GM12875 (cell line): ENCODE results near the gene JTB.
A peak's percentile ranks its signal among the peaks of the same experiment; 100 is the strongest.
"Not testable (repeated sequence)": the region's sequence is repeated elsewhere in the genome, so short reads cannot be mapped to it uniquely, and the experiment has no call there.

ENCODE experiments used
- H3K4me3 ChIP-seq: one replicate; pipeline ENCODE4 v1.5.1; 2011; ENCODE audit warnings: low read depth, low read length, control low read depth
- TF ChIP-seq, protein P1 (sequence below): IDR thresholded peaks from 2 replicates; pipeline ENCODE4 v1.5.1; 2011; ENCODE audit warnings: low read depth, mild to moderate bottlenecking, control low read depth, inconsistent platforms, low read length, moderate library complexity, borderline replicate concordance; ENCODE audit not compliant: insufficient read depth

Gene JTB

DNA sequence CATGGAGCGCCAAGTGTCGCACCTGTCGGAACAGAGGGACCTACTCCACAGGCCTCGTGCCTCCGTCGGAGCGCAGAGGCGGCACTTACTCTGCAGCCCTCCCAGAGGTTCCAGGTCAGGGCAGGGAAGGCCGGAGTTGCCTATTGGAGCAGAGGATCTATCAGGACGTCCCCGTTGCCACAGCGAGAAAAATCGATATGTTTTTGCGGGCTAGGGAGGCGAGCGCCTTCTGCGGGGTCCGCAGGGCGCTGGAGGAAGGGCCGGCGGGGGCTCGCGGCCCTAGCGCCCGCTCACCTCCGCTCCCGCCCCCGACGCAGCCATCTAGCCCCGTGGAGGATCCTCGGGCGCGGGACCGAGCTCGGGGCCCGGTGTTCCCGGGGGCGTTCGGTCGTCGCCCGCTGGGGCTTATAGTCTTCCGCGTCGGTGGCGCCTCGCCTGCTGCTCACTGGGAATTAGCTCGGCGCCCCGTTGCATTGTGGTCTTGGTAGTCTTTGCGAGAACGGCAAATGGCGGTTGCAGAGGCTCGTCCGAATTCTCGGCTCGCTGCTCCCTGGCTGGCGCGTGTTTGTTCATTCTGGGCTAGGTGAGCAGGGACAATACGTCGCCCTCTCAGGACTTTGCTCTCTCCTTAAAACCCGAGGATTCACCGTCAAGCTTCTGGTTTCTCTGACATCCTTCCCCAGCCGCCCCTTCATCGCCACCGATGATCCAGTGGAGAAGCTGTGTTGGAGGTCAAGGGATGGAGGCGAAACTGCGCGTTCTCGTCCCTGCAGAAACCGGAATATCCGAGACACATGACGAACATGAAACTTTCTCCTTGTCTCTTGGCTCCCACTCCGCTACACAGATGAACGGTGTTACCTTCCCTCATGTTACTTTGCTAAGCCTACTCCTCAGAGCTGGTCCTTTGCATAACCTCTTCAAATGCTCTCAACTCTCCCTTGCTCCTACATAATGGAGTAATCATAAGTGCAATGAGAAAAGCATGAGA is at the start of gene JTB:
TSS of gene JTB (minus strand) at position 425 of the 991 bp plus-strand sequence. CDS start at position 3, 422 bp downstream.
- peak within 1 kb of the TSS; percentile 96 for H3K4me3 ChIP-seq
- TF ChIP-seq, protein P1, sequence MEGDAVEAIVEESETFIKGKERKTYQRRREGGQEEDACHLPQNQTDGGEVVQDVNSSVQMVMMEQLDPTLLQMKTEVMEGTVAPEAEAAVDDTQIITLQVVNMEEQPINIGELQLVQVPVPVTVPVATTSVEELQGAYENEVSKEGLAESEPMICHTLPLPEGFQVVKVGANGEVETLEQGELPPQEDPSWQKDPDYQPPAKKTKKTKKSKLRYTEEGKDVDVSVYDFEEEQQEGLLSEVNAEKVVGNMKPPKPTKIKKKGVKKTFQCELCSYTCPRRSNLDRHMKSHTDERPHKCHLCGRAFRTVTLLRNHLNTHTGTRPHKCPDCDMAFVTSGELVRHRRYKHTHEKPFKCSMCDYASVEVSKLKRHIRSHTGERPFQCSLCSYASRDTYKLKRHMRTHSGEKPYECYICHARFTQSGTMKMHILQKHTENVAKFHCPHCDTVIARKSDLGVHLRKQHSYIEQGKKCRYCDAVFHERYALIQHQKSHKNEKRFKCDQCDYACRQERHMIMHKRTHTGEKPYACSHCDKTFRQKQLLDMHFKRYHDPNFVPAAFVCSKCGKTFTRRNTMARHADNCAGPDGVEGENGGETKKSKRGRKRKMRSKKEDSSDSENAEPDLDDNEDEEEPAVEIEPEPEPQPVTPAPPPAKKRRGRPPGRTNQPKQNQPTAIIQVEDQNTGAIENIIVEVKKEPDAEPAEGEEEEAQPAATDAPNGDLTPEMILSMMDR: no peak

DNA sequence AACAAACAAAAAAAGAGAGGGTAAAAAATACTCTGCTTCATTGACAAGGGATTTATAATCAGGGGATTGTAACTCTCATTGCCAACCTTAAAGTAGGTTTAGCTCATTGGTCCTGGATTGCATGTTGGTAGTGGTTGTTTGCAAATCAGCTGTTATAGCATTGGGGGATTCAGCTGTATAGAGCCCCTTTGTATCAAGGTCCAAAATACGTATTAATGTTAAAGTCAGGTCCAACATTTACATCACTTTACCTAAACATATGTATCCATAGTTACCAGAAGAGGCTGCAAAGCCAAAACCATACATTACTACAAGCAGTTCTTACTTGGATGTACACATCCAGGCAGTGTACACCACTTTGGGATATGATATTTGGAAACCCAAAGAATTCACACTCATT is 42.5 kb upstream of the JTB start:
- TF ChIP-seq, protein P1: no peak
- no peak overlapping the region for H3K4me3 ChIP-seq

DNA sequence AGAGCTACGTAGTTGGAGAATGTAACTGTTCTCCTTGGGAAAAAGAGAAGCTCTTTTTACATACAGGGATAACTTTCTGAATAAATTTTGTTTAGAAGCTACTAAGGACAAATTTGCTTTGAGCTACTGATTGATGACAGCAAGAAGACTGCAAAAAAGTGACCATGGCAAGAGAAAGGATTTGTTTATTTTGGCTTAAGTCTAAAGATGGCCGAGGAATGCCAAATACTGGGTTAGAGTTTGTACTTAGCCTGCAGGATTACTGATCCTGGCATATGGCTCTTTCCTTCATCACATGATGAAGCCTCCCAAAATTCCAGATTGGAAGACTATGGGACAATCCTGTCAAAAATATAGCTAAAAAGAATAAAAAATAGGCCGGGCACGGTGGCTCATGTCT is 41.8 kb upstream of the JTB start:
- TF ChIP-seq, protein P1: no peak
- H3K4me3 ChIP-seq: no peak overlapping the region

DNA sequence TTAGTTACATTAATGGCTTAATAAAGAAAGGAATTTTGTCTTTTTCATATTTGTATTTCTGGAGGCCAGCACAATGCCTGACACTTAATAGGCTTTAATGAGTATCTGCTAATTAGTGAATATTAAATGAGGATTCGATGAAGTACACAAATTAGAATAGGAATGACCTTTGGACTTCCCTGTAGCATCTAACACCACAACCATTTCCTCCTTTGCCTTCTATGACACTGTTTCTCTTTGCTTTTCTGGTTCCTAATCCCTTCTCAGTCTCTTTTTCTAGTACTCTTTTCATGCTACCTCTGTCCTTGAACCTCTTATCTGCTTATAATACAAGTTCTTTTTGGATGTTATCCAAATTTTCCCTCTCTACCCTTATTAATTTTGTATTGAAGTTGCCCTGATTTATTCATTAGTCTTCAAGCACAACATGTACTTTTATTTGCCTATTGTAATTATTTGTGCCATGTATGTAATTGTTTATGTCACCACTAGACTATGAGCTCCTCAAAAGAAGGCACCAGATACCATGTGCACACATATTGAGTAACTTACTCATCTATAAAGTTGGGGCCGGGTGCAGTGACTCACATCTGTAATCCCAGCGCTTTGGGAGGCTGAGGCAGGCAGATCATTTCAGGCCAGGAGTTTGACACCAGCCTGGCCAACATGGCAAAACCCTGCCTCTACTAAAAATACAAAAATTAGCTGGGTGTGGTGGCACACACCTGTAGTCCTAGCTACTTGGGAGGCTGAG is 36.9 kb upstream of the JTB start:
- TF ChIP-seq, protein P1: no peak
- no peak overlapping the region for H3K4me3 ChIP-seq

DNA sequence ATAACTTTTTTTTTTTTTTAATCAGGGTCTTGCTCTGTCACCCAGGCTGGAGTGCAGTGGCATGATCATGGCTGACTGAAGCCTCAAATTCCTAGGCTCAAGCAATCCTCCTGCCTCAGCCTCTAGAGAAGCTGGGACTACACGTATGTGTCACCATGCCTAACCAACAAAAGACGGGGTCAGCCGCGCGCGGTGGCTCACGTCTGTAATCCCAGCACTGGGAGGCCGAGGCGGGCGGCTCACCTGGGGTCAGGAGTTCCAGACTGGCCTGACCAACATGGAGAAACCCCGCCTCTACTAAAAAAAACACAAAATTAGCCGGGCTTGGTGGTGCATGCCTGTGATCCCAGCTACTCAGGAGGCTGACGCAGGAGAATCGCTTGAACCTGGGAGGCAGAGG is 35.1 kb upstream of the JTB start:
- not testable (repeated sequence) for H3K4me3 ChIP-seq

DNA sequence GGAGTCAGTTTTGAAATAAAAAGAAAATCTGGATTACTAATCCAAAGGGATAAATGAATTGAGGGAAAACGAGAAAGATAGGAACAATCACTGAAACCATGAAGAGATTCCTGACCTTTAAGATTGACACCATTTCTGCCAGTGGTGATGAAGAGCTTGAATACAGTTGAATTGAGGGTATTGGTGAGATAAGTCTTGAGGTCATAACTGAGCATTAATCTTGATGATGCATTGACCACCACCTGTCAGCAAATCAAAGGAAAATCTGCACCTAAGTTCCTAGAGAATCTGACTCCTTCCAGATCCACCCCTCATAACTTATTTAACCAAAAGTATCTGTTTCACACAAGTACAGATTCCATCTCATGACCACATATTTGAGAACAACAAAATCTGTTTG is 34.7 kb upstream of the JTB start:
- TF ChIP-seq, protein P1: no peak

DNA sequence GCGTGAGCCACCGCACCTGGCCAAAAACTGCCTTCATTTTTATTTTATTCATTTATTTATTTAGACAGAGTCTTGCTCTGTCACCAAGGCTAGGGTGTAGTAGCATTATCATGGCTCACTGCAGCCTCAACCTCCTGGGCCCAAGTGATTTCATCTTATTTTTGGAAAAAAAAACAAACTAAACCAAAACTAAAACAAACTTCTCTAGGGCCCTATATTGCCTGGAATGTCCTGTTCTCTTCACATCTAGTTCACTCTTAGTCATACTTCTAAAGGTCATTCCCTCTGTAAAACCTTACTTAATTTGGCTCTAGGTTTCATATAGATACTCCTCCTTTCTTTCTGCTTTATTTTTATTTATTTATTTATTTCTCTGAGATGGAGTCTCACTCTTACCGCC is 28.7 kb upstream of the JTB start:
- H3K4me3 ChIP-seq: no peak overlapping the region
- TF ChIP-seq, protein P1: no peak

More for the DNA sequence above, 34.7 kb upstream of the JTB start:
- no peak overlapping the region for H3K4me3 ChIP-seq
